HG02571 (cell line): ENCODE results near the gene BOD1L2.

Experiments used
- ATAC-seq: cut with Tn5 transposase; IDR thresholded peaks from one replicate; pipeline ENCODE4 v1.9.1; 2021; ENCODE audit warnings: mild to moderate bottlenecking, moderate library complexity; ENCODE audit not compliant: unreplicated experiment

The BOD1L2 gene

GRCh38 chr18:57149531-57149930 lies 2.6 kb downstream of the BOD1L2 start:
- ATAC-seq, result no peak

- no peak for ATAC-seq
Measured at GRCh38 chr18:57150081-57150480, 3.2 kb downstream of the BOD1L2 start.

GRCh38 chr18:57150828-57151227 lies 3.9 kb downstream of the BOD1L2 start:
- ATAC-seq, result no peak

GRCh38 chr18:57154191-57154830 lies 7.4 kb downstream of the BOD1L2 start:
- ATAC-seq, result no peak

GRCh38 chr18:57164401-57164800 lies 17.5 kb downstream of the BOD1L2 start:
- ATAC-seq, result no peak

GRCh38 chr18:57167617-57168308 lies 20.9 kb downstream of the BOD1L2 start:
- ATAC-seq, result no peak

- ATAC-seq, result no peak
Measured at GRCh38 chr18:57171026-57171425, 24.1 kb downstream of the BOD1L2 start.

GRCh38 chr18:57175532-57175931 lies 28.6 kb downstream of the BOD1L2 start:
- no peak for ATAC-seq

- no peak for ATAC-seq
Measured at GRCh38 chr18:57185434-57185833, 38.5 kb downstream of the BOD1L2 start.

- ATAC-seq, result no peak
Measured at GRCh38 chr18:57188851-57189557, 42.1 kb downstream of the BOD1L2 start.

GRCh38 chr18:57190026-57190425 lies 43.1 kb downstream of the BOD1L2 start:
- ATAC-seq, result no peak

GRCh38 chr18:57194070-57194469 lies 47.2 kb downstream of the BOD1L2 start:
- ATAC-seq, result no peak

GRCh38 chr18:57194622-57195021 lies 47.7 kb downstream of the BOD1L2 start:
- ATAC-seq, result no peak

GRCh38 chr18:57195341-57195740 lies 48.5 kb downstream of the BOD1L2 start:
- ATAC-seq, result no peak

GRCh38 chr18:57197261-57197660 lies 50.4 kb downstream of the BOD1L2 start:
- ATAC-seq, result no peak

- ATAC-seq, result no peak
Measured at GRCh38 chr18:57198073-57198472, 51.2 kb downstream of the BOD1L2 start.
